ENCODE measurements around the gene RUNX2. TPM values are rescaled to one million over a fixed set of nuclear protein-coding genes. Genes with fewer than 3 reads are reported as not detected.

The RUNX2 gene
- total and polyA plus RNA-seq, 2 of the 8 experiments (the other 6 are each of a cell fraction or from before 2014, with no cell fraction given), result 0.26 to 1.2 TPM

- TF ChIP-seq JUND (IDR thresholded peaks at IDR 0.05; ENCODE audit: low read length) (no peak), TCF12 (IDR thresholded peaks at IDR 0.05; ENCODE audit: low read depth, low read length) (no peak)
These were observed 358.9 kb downstream of the RUNX2 start (continued) for GRCh38 chr6:45686841-45687569.

Measured in H1 (cell line).